ENCODE data around the gene MBNL2. TPM values are rescaled to one million over a fixed set of nuclear protein-coding genes. Genes with fewer than 3 reads are reported as not detected.

Gene MBNL2
- total RNA-seq, 1 experiment from 2014 or later = 17.8 TPM

DNA sequence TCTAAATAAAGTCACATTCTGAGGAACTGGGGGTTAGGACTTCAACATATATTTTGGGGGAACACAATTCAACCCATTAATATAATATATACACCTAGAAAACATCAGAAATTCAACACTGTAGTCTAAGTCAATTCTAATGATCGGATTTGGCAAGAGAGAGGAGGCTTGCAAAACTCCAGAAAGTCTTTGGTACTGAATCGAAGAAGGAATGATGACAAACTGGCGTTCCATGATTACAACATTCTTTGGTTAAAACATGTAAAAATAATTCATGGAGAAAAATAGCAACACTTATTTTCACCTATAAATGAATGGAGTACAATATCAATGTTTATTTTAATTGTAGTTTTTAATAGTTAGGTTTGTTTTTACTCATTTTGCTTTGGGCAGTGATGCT, 62.4 kb downstream of the MBNL2 start:
- ChIA-PET POLR2A (ENCODE audit: unreplicated experiment) (no interaction called here), CTCF (no interaction called here)
- Histone ChIP-seq H3F3A (ENCODE audit: low read length, unreplicated experiment) (no peaks in the 10 kb centered on the region), H3K27me3 (ENCODE audit: low read length) (no peaks in the 10 kb centered on the region), H3K4me1 (ENCODE audit: insufficient read depth, low read length) (peaks cover 30% of the 10 kb centered on the region), H3K4me3 (ENCODE audit: low read length) (no peak overlapping the region), H3K36me3 (ENCODE audit: low read depth, low read length) (no peaks in the 10 kb centered on the region), H2AFZ (ENCODE audit: low read length) (no peak overlapping the region), H4K20me1 (ENCODE audit: low read length) (no peaks in the 10 kb centered on the region), H3K9me3 (ENCODE audit: low read length) (no peaks in the 10 kb centered on the region), H3K4me2 (ENCODE audit: low read length) (no peak overlapping the region), H3K79me2 (ENCODE audit: low read length) (peaks cover 7% of the 10 kb centered on the region; the same call in 1 of the 2 replicates), H3K9me2 (replicated peaks; ENCODE audit: low read length) (no peaks in the 10 kb centered on the region), H3K9ac (ENCODE audit: low read length) (no peak overlapping the region), H3K27ac (ENCODE audit: low read length) (no peak overlapping the region)
- no peak for ATAC-seq
- intact Hi-C loops (cut with micrococcal nuclease) = no loop called here
- BruUV-seq (replicated peaks) = no TSS peak
- no peak for DNase-seq
- TF ChIP-seq EZH2 (IDR thresholded peaks at IDR 0.05; ENCODE audit: low read length, unreplicated experiment) (no peak), EZH2phosphoT487 (IDR thresholded peaks at IDR 0.05; ENCODE audit: borderline replicate concordance, low read length) (no peak), CTCF (conservative IDR thresholded peaks at IDR 0.05; ENCODE audit: low read depth, low read length) (no peak)

- H3K9ac ChIP-seq (ENCODE audit: low read length) = no peak overlapping the region
- intact Hi-C loops (cut with micrococcal nuclease) = no loop called here
- H3K9me2 ChIP-seq (replicated peaks; ENCODE audit: low read length) = no peaks in the 10 kb centered on the region
- no peaks in the 10 kb centered on the region for H3K9me3 ChIP-seq (ENCODE audit: low read length)
- no peaks in the 10 kb centered on the region for H3K27me3 ChIP-seq (ENCODE audit: low read length)
- H3K36me3 ChIP-seq (ENCODE audit: low read depth, low read length) = no peaks in the 10 kb centered on the region
- no peaks in the 10 kb centered on the region for H3F3A ChIP-seq (ENCODE audit: low read length, unreplicated experiment)
- no peak overlapping the region for H3K4me3 ChIP-seq (ENCODE audit: low read length)
- no TSS peak for BruUV-seq (replicated peaks)
- no peak overlapping the region for H2AFZ ChIP-seq (ENCODE audit: low read length)
- no peak for ATAC-seq
- no peak overlapping the region for H3K27ac ChIP-seq (ENCODE audit: low read length)
- ChIA-PET CTCF (no interaction called here), POLR2A (ENCODE audit: unreplicated experiment) (no interaction called here)
- no peak for DNase-seq
- no peaks in the 10 kb centered on the region for H4K20me1 ChIP-seq (ENCODE audit: low read length)
- TF ChIP-seq EZH2phosphoT487 (IDR thresholded peaks at IDR 0.05; ENCODE audit: borderline replicate concordance, low read length) = no peak
- TF ChIP-seq EZH2 (IDR thresholded peaks at IDR 0.05; ENCODE audit: low read length, unreplicated experiment) = no peak
- no peak for TF ChIP-seq CTCF (conservative IDR thresholded peaks at IDR 0.05; ENCODE audit: low read depth, low read length)
- no peak overlapping the region for H3K4me2 ChIP-seq (ENCODE audit: low read length)
- H3K79me2 ChIP-seq (ENCODE audit: low read length) = 0 out of 2 replicates have a peak, but pooled peaks cover 7% of the 10 kb centered on the region
- H3K4me1 ChIP-seq (ENCODE audit: insufficient read depth, low read length) = peaks cover 30% of the 10 kb centered on the region
Observed at GRCh38 chr13:97285221-97285955, 63.3 kb downstream of the MBNL2 start.

DNA sequence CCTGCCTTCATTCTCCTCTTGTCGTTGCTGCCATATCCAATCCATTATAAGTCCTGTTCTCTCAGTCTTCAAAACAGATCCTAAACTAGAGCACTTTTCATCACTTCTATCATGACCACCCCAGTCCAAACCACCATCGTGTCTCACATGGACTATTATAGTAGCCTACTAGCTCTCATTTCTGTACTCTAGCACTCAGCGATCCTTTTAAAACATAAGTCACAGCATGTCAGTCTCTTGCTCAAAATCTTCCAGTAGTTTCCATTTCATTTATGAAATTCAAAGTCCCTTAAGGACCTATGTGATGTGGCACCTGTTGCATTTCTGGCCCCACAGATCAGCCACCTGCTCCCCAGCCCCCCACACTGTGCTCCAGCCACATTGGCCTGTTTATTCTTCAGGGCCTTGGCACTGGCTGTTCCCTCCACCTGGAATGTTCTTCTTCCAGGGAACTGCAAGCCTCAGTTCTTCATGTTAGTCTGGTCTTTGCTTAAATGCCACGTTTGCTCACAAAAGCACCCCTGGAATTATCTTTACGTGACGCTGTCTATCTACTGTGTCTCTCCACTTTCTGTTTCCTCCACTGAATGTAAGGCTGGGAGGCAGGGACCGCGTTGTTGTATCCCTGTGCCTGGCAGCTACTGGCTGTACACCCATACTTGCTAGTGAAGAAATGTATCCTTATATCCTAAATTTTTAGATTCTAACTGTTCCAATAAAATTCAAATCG, 64.3 kb downstream of the MBNL2 start:
- no peaks in the 10 kb centered on the region for H3K27me3 ChIP-seq (ENCODE audit: low read length)
- H3K4me3 ChIP-seq (ENCODE audit: low read length) = no peak overlapping the region
- H3K4me2 ChIP-seq (ENCODE audit: low read length) = no peak overlapping the region
- H3K36me3 ChIP-seq (ENCODE audit: low read depth, low read length) = no peaks in the 10 kb centered on the region
- intact Hi-C loops (cut with micrococcal nuclease) = no loop called here
- H2AFZ ChIP-seq (ENCODE audit: low read length) = no peak overlapping the region
- TF ChIP-seq EZH2phosphoT487 (IDR thresholded peaks at IDR 0.05; ENCODE audit: borderline replicate concordance, low read length) (no peak), CTCF (conservative IDR thresholded peaks at IDR 0.05; ENCODE audit: low read depth, low read length) (no peak), EZH2 (IDR thresholded peaks at IDR 0.05; ENCODE audit: low read length, unreplicated experiment) (no peak)
- no peaks in the 10 kb centered on the region for H3K79me2 ChIP-seq (ENCODE audit: low read length)
- H4K20me1 ChIP-seq (ENCODE audit: low read length) = no peaks in the 10 kb centered on the region
- no peaks in the 10 kb centered on the region for H3K9me3 ChIP-seq (ENCODE audit: low read length)
- no peaks in the 10 kb centered on the region for H3K9me2 ChIP-seq (replicated peaks; ENCODE audit: low read length)
- no peak overlapping the region for H3K9ac ChIP-seq (ENCODE audit: low read length)
- DNase-seq (no peak), ATAC-seq (no peak)
- CTCF ChIA-PET = no interaction called here
- POLR2A ChIA-PET (ENCODE audit: unreplicated experiment) = no interaction called here
- no TSS peak for BruUV-seq (replicated peaks)
- peaks cover 29% of the 10 kb centered on the region for H3K4me1 ChIP-seq (ENCODE audit: insufficient read depth, low read length)
- H3F3A ChIP-seq (ENCODE audit: low read length, unreplicated experiment) = no peaks in the 10 kb centered on the region
- no peak overlapping the region for H3K27ac ChIP-seq (ENCODE audit: low read length)

Data from PC-3 (cell line).